KMS-11 (cell line): ENCODE data around the gene E2F4.
A peak's percentile ranks its signal among the peaks of the same experiment; 100 is the strongest.

Source experiments
- H2AFZ ChIP-seq: fragments of 200-600 bp; sonication (generic); 2 replicates; pipeline ENCODE4 v1.6.1; 2016; ENCODE audit warnings: antibody characterized with exemption, mixed run types, low read depth
- H3K27ac ChIP-seq: fragments of 200-600 bp; sonication (generic); 2 replicates; pipeline ENCODE4 v1.6.1; 2016; ENCODE audit warnings: mild to moderate bottlenecking, mixed run types
- H3K27me3 ChIP-seq: fragments of 200-600 bp; sonication (generic); 2 replicates; pipeline ENCODE4 v1.6.1; 2017; ENCODE audit warnings: mild to moderate bottlenecking, low read depth, mixed run types, moderate library complexity; ENCODE audit not compliant: insufficient read depth
- H3K36me3 ChIP-seq: fragments of 200-600 bp; sonication (generic); 2 replicates; pipeline ENCODE4 v1.6.1; 2017; ENCODE audit warnings: mild to moderate bottlenecking, mixed run types; ENCODE audit not compliant: insufficient read depth
- H3K4me1 ChIP-seq: fragments of 200-600 bp; sonication (generic); 2 replicates; pipeline ENCODE4 v1.6.1; 2016; ENCODE audit warnings: mild to moderate bottlenecking, low read depth, mixed run types; ENCODE audit not compliant: poor library complexity, severe bottlenecking
- H3K4me2 ChIP-seq: fragments of 200-600 bp; sonication (generic); 2 replicates; pipeline ENCODE4 v1.7.0; 2016; ENCODE audit warnings: mild to moderate bottlenecking, mixed run types
- H3K4me3 ChIP-seq: fragments of 200-600 bp; sonication (generic); IDR thresholded peaks from 2 replicates; pipeline ENCODE4 v1.6.1; 2017; ENCODE audit warnings: low read depth, low read length, mixed read lengths; ENCODE audit not compliant: insufficient read depth
- H3K79me2 ChIP-seq: fragments of 200-600 bp; sonication (generic); 2 replicates; pipeline ENCODE4 v1.6.1; 2016; ENCODE audit warnings: low read depth, mixed run types; ENCODE audit not compliant: insufficient read depth
- H3K9ac ChIP-seq: fragments of 200-600 bp; sonication (generic); 2 replicates; pipeline ENCODE4 v1.6.1; 2016; ENCODE audit warnings: mild to moderate bottlenecking, mixed run types
- H4K20me1 ChIP-seq: fragments of 200-600 bp; sonication (generic); 2 replicates; pipeline ENCODE4 v1.6.1; 2016; ENCODE audit warnings: mild to moderate bottlenecking, mixed run types; ENCODE audit not compliant: insufficient read depth
- CTCF ChIP-seq: fragments of 200-600 bp; sonication (generic); conservative IDR thresholded peaks from 2 replicates; pipeline ENCODE4 v1.6.1; 2017; ENCODE audit warnings: low read depth, mild to moderate bottlenecking, antibody characterized with exemption, low read length, moderate library complexity, mixed read lengths

E2F4 gene

DNA sequence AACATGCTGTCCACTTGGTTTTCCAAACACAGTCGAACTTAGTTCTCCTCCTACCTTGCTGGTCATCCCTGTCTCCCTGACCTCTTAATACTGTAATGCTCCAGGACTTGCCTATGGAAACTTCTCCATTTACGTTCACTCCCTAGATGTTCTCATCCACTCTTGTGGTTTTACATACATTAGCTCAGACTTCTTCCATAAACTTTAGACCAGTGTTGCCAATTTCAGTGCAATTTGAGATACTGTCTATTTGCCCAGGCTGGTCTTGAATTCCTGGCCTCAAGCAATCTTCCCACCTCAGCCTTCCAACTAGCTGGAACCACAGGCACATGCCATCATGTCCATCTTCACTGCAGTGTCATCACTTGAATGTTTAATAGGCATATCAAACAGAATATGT is 9.7 kb upstream of the E2F4 start:
- Histone ChIP-seq H3K79me2 (no peaks in the 10 kb centered on the region), H3K27ac (no peak overlapping the region), H3K4me1 (peaks cover 16% of the 10 kb centered on the region), H3K36me3 (no peaks in the 10 kb centered on the region), H2AFZ (no peak overlapping the region), H3K4me2 (peak overlapping the region; percentile 58; the same call in 1 of the 2 replicates), H4K20me1 (no peaks in the 10 kb centered on the region), H3K9ac (no peak overlapping the region), H3K27me3 (peaks cover 17% of the 10 kb centered on the region; the same call in 1 of the 2 replicates), H3K4me3 (no peak overlapping the region)
- no peak for TF ChIP-seq CTCF

GRCh38 chr16:67183284-67183626 is 8.7 kb upstream of the E2F4 start:
- H3K4me1 ChIP-seq = peaks cover 9% of the 10 kb centered on the region
- H4K20me1 ChIP-seq = no peaks in the 10 kb centered on the region
- no peak overlapping the region for H3K4me3 ChIP-seq
- peaks cover 17% of the 10 kb centered on the region; the same call in 1 of the 2 replicates for H3K27me3 ChIP-seq
- TF ChIP-seq CTCF = no peak
- H3K4me2 ChIP-seq = peak overlapping the region; percentile 58
- no peak overlapping the region for H3K27ac ChIP-seq
- no peaks in the 10 kb centered on the region for H3K79me2 ChIP-seq
- no peak overlapping the region for H3K9ac ChIP-seq
- peak overlapping the region; percentile 55 for H2AFZ ChIP-seq
- H3K36me3 ChIP-seq = no peaks in the 10 kb centered on the region

GRCh38 chr16:67183627-67184452 is 8.1 kb upstream of the E2F4 start, which contains the start of gene MATCAP1:
Gene MATCAP1, minus strand, starts transcription at chr16:67183963. Its CDS starts 3,353 bp downstream, at chr16:67180610.
- peaks cover 9% of the 10 kb centered on the region for H3K4me1 ChIP-seq
- peak within 1 kb of the TSS; percentile 40; the same call in 1 of the 2 replicates for H3K27ac ChIP-seq
- H2AFZ ChIP-seq = peak within 1 kb of the TSS; percentile 55
- no peak for TF ChIP-seq CTCF
- H3K4me3 ChIP-seq = no peak within 1 kb of the TSS
- peak within 1 kb of the TSS; percentile 97 for H3K4me2 ChIP-seq
- H4K20me1 ChIP-seq = no peaks in the 10 kb centered on the region
- H3K27me3 ChIP-seq = peaks cover 17% of the 10 kb centered on the region; the same call in 1 of the 2 replicates
- no peaks in the 10 kb centered on the region for H3K36me3 ChIP-seq
- no peaks in the 10 kb centered on the region for H3K79me2 ChIP-seq
- peak within 1 kb of the TSS; percentile 61; the same call in 1 of the 2 replicates for H3K9ac ChIP-seq

DNA sequence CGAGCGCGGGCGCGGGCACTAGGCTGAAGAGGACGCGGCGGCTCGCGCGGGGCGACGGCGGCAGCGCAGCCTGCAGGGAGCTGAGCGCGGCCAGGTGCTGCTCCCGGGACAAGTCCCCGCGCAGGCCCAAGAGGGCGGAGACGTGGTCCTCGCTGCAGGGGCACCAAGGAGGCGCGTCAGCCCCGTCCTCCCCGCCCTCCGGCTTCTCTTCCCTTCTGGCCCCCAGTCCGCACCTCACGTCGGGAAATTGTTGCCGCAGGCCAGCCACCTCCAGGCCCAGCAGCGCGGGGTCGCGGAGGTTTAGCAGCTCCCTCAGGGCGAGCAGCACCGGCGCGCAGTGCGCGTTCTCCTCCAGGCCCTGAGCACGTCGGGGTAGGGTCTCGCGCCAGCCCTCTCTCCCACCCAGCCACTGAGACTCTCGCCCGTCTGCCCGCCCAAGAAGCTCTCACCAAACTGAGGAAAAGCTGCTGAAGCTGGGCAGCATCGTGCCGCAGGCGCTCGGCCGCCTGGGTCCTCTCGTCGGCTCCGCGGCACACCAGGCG is 7.4 kb upstream of the E2F4 start:
- no peaks in the 10 kb centered on the region for H3K36me3 ChIP-seq
- no peaks in the 10 kb centered on the region for H4K20me1 ChIP-seq
- 0 out of 2 replicates have a peak overlapping the region, but pooled peaks have one; percentile 61 for H3K9ac ChIP-seq
- no peak overlapping the region for H3K4me3 ChIP-seq
- peaks cover 17% of the 10 kb centered on the region; the same call in 1 of the 2 replicates for H3K27me3 ChIP-seq
- H3K4me1 ChIP-seq = peaks cover 9% of the 10 kb centered on the region
- no peak overlapping the region for H3K27ac ChIP-seq
- H2AFZ ChIP-seq = peak overlapping the region; percentile 55
- no peak for TF ChIP-seq CTCF
- H3K79me2 ChIP-seq = no peaks in the 10 kb centered on the region
- peak overlapping the region; percentile 97 for H3K4me2 ChIP-seq
